Spinal cord (tissue), 10 donors: Measurements from ENCODE around the gene CRIP2. TPM values are rescaled to one million over a fixed set of nuclear protein-coding genes. Genes with fewer than 3 reads are reported as not detected.

ENCODE experiments used
- DNase-seq, 6 donors: peaks; one replicate each; pipeline versions ENCODE4 v3.0.0 to v3.0.0-alpha.2; 2013 to 2015; ENCODE audit warnings: low spot score in 6 of 6, low read depth in 4 of 6
- H3K27ac ChIP-seq: one replicate; pipeline ENCODE4 v1.5.1; 2013; ENCODE audit warnings: low read depth, low read length, control low read depth
- H3K27me3 ChIP-seq: one replicate; pipeline ENCODE4 v1.6.1; 2013; ENCODE audit warnings: low read length; ENCODE audit not compliant: control insufficient read depth, insufficient read depth
- H3K36me3 ChIP-seq: one replicate; pipeline ENCODE4 v1.6.1; 2013; ENCODE audit warnings: low read length; ENCODE audit not compliant: control insufficient read depth, insufficient read depth
- H3K4me1 ChIP-seq: one replicate; pipeline ENCODE4 v1.6.1; 2013; ENCODE audit warnings: low read length; ENCODE audit not compliant: control insufficient read depth, insufficient read depth
- H3K4me3 ChIP-seq: one replicate; pipeline ENCODE4 v1.5.1; 2013; ENCODE audit warnings: low read depth, low read length, control low read depth
- H3K9me3 ChIP-seq: one replicate; pipeline ENCODE4 v1.6.1; 2013; ENCODE audit warnings: low read length; ENCODE audit not compliant: control insufficient read depth, insufficient read depth
- WGBS: methylation state at CpG from one replicate; pipeline ENCODE4 v1.1.5; 2013; ENCODE audit warnings: missing lambda C conversion rate; ENCODE audit not compliant: insufficient coverage; 5-methylcytosine and 5-hydroxymethylcytosine counted together
- long read RNA-seq, 4 donors: transcript quantifications; one replicate each; lab custom pipeline, GENCODE V29; 2026
- polyA plus RNA-seq, 2 donors: library from polyadenylated mRNA; unstranded; fragments of 120-200 nt; gene quantifications; one replicate each; pipeline ENCODE4 v1.2.1, GENCODE V29; 2013; ENCODE audit not compliant: insufficient read length in 2 of 2
- total RNA-seq, 2 donors: library from RNA; depleted of rRNA in 1 of 2; stranded (reverse); fragments of 120-200 nt in 1 of 2; fragments of >200 nt in 1 of 2; gene quantifications; one replicate each; pipeline versions ENCODE4 v1.2.3 to v1.2.4, GENCODE V29; 2013 to 2014
- donor health status: healthy.

CRIP2 gene
- total RNA-seq (100 to 1,000 TPM in 1 of 2 donors, 10 to 100 TPM in 1; 59.0 to 117 TPM), polyA plus RNA-seq (100 to 1,000 TPM; 301 to 334 TPM)
- long read RNA-seq, donor 1, transcript CRIP2-204 (7 exons, 1,373 nt): minor isoform, 5 of 138 reads
- long read RNA-seq, donor 1, transcript CRIP2-201 (8 exons, 1,857 nt): major isoform, 123 of 138 reads
- long read RNA-seq, donor 1, partial matches to known transcripts: 5 of 138 reads
- long read RNA-seq, donor 1, other reads (novel, unspliced or antisense): 0 of 138 reads
- long read RNA-seq, donor 2, transcript CRIP2-201 (8 exons, 1,857 nt): major isoform, 62 of 71 reads
- long read RNA-seq, donor 2, partial matches to known transcripts: 5 of 71 reads
- long read RNA-seq, donor 2, other reads (novel, unspliced or antisense): 0 of 71 reads
- long read RNA-seq, donor 3, transcript CRIP2-201 (8 exons, 1,857 nt): major isoform, 67 of 110 reads
- long read RNA-seq, donor 3, partial matches to known transcripts: 34 of 110 reads
- long read RNA-seq, donor 3, other reads (novel, unspliced or antisense): 0 of 110 reads
- long read RNA-seq, donor 4, transcript CRIP2-204 (7 exons, 1,373 nt): minor isoform, 9 of 173 reads
- long read RNA-seq, donor 4, transcript CRIP2-205 (8 exons, 1,893 nt): minor isoform, 17 of 173 reads
- long read RNA-seq, donor 4, transcript CRIP2-201 (8 exons, 1,857 nt): major isoform, 115 of 173 reads
- long read RNA-seq, donor 4, partial matches to known transcripts: 30 of 173 reads
- long read RNA-seq, donor 4, other reads (novel, unspliced or antisense): 0 of 173 reads

GRCh38 chr14:105474483-105475268 is at the start of gene CRIP2:
CRIP2 (plus strand) TSS chr14:105474821; CDS start chr14:105474863, 42 bp downstream.
- under 1% methylated on average over 118 of the region's 118 CpGs for WGBS
- H3K9me3 ChIP-seq: no peaks in the 10 kb centered on the region
- no peaks in the 10 kb centered on the region for H3K27me3 ChIP-seq
- peaks cover 75% of the 10 kb centered on the region for H3K4me1 ChIP-seq
- H3K4me3 ChIP-seq: peak within 1 kb of the TSS; percentile 57
- H3K27ac ChIP-seq: peak within 1 kb of the TSS; percentile 94
- peaks cover 65% of the 10 kb centered on the region for H3K36me3 ChIP-seq
- peak in 4 of 6 donors; percentile 51 to 89 (median 72) for DNase-seq

DNA sequence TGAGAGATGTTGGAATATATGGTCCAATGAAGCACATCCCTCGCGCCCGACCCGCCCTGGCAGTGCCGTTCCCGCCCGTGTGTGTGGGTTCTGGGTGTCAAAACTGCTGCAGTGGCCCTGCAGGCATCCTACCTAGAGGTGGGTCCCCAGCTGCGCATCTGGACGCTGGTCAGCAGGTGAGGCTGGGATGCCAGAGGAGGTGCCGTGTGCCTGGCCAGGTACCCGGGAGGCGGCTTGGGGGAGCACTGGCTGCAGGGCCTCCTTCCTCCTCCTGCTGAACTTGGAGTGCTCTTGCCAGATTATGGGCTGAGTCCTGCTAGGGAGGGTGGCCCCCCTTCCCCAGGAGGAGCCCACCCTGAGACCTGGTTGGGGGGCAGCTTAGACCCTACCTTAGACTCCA is 49.8 kb upstream of the CRIP2 start:
- H3K9me3 ChIP-seq: no peaks in the 10 kb centered on the region
- no peak overlapping the region for H3K4me3 ChIP-seq
- no peak for DNase-seq
- 96% methylated on average over 10 of the region's 12 CpGs for WGBS
- peaks cover 70% of the 10 kb centered on the region for H3K36me3 ChIP-seq
- H3K27ac ChIP-seq: no peak overlapping the region
- peaks cover 28% of the 10 kb centered on the region for H3K4me1 ChIP-seq
- H3K27me3 ChIP-seq: no peaks in the 10 kb centered on the region

GRCh38 chr14:105425823-105426247 is 48.8 kb upstream of the CRIP2 start:
- H3K4me3 ChIP-seq: no peak overlapping the region
- H3K36me3 ChIP-seq: peaks cover 66% of the 10 kb centered on the region
- DNase-seq: no peak
- no peak overlapping the region for H3K27ac ChIP-seq
- peaks cover 22% of the 10 kb centered on the region for H3K4me1 ChIP-seq
- no peaks in the 10 kb centered on the region for H3K9me3 ChIP-seq
- no peaks in the 10 kb centered on the region for H3K27me3 ChIP-seq
- 98% methylated on average over 20 of the region's 23 CpGs for WGBS

DNA sequence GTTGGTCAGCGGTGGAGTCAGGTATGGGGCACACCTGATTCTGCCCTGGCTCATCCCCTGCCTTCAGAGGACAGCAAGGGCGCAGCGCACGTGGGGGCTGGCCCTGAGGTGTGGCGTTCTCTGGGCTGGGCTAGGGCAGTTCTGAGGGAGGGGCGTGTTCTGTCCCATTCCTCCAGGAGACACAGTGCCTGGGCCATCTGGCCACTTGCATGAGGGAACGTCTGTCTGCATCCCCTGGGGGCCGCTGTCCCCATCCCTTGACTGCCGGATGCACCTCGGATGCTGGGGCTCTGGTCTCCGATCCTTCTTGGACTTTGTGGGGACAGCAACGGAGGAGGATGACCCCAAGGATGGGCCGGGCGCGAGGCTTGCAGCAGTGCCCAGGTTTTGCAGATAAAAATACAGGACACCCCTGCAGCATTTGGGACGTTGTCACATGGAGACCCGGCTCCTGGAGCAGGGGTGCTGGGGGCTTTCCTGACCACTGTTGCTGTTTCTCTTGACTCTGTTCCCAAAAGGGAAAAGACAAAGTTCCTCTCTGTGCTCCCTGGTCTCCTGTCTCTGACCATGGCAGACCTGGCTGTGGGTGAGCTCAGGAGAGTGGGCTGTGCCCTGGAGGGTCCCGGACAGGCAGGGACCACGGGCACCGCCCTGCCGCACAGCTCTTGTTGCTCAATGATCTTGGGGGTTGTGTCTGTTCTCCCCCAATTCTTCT is 48.0 kb upstream of the CRIP2 start:
- 96% methylated on average over 20 of the region's 21 CpGs for WGBS
- H3K9me3 ChIP-seq: no peaks in the 10 kb centered on the region
- peaks cover 61% of the 10 kb centered on the region for H3K36me3 ChIP-seq
- no peaks in the 10 kb centered on the region for H3K27me3 ChIP-seq
- no peak overlapping the region for H3K4me3 ChIP-seq
- no peak overlapping the region for H3K27ac ChIP-seq
- H3K4me1 ChIP-seq: peaks cover 14% of the 10 kb centered on the region
- no peak for DNase-seq

- H3K9me3 ChIP-seq: no peaks in the 10 kb centered on the region
- H3K4me3 ChIP-seq: no peak overlapping the region
- H3K4me1 ChIP-seq: peaks cover 6% of the 10 kb centered on the region
- no peak overlapping the region for H3K27ac ChIP-seq
- no peaks in the 10 kb centered on the region for H3K27me3 ChIP-seq
- DNase-seq: no peak
- 98% methylated on average over 7 of the region's 10 CpGs for WGBS
- H3K36me3 ChIP-seq: peaks cover 55% of the 10 kb centered on the region
Observed at GRCh38 chr14:105427412-105427811, 47.2 kb upstream of the CRIP2 start.

DNA sequence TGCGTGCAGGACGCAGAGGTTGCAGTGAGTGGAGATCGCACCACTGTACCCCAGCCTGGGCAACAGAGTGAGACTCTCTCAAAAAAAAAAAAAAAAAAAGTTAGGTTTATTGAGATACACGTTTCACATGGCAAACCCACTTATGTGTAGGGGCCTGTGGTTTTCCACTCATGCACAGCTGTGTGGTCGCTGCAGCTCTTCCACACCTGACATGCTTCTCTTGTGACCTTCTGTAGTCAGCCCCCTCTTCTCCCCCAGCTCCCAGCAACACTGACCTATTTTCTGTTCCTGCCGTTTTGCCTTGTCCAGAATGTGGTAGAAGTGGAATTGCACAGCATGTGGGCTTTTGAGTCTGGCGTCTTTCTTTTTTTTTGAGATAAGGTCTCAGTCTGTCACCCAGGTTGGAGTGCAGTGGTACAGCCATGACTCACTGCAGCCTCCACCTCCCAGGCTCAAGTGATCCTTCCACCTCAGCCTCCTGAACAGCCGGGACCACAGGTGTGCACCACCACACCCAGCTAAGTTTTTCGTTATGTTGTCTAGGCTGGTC is 46.6 kb upstream of the CRIP2 start:
- Histone ChIP-seq H3K4me3 (no peak overlapping the region), H3K27me3 (no peaks in the 10 kb centered on the region), H3K36me3 (peaks cover 51% of the 10 kb centered on the region), H3K4me1 (peaks cover under 1% of the 10 kb centered on the region), H3K9me3 (no peaks in the 10 kb centered on the region), H3K27ac (no peak overlapping the region)
- DNase-seq: no peak
- WGBS: 90% methylated on average over 5 of the region's 9 CpGs

GRCh38 chr14:105430042-105430441 is 44.6 kb upstream of the CRIP2 start:
- Histone ChIP-seq H3K9me3 (no peaks in the 10 kb centered on the region), H3K36me3 (peaks cover 35% of the 10 kb centered on the region), H3K4me1 (no peaks in the 10 kb centered on the region), H3K27ac (no peak overlapping the region), H3K27me3 (no peaks in the 10 kb centered on the region), H3K4me3 (no peak overlapping the region)
- WGBS: 100% methylated on average over 3 of the region's 6 CpGs
- DNase-seq: no peak

DNA sequence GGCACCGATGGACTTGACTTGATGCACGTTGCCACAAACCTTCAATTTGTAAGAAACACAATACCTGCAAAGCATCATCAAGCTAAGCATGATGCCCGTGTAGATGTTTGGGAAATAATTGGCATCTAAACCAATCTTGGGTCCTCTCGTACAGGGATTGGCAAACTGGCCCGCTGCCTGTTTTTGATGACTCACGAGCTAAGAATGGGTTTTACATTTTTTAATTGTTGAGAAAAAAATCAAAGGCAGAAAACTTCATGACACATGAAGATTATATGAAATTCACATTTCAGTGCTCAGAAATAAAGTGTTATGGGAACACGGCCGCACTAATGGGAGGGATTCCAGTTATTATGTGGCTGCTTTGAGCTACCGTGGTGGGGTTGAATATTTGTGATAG is 44.1 kb upstream of the CRIP2 start:
- peaks cover 29% of the 10 kb centered on the region for H3K36me3 ChIP-seq
- WGBS: no CpG with 5 or more reads among the region's 9 CpGs
- no peak for DNase-seq
- H3K9me3 ChIP-seq: no peaks in the 10 kb centered on the region
- no peak overlapping the region for H3K27ac ChIP-seq
- H3K4me1 ChIP-seq: no peaks in the 10 kb centered on the region
- H3K4me3 ChIP-seq: no peak overlapping the region
- H3K27me3 ChIP-seq: no peaks in the 10 kb centered on the region

GRCh38 chr14:105431256-105431655 is 43.4 kb upstream of the CRIP2 start:
- H3K36me3 ChIP-seq: peaks cover 23% of the 10 kb centered on the region
- no CpG with 5 or more reads among the region's 1 CpG for WGBS
- no peak for DNase-seq
- no peak overlapping the region for H3K4me3 ChIP-seq
- no peak overlapping the region for H3K27ac ChIP-seq
- H3K9me3 ChIP-seq: no peaks in the 10 kb centered on the region
- no peaks in the 10 kb centered on the region for H3K4me1 ChIP-seq
- H3K27me3 ChIP-seq: no peaks in the 10 kb centered on the region
